HCT116 (cell line): ENCODE results near the gene GPR15. TPM values are rescaled to one million over a fixed set of nuclear protein-coding genes. Genes with fewer than 3 reads are reported as not detected.

Experiments used
- ATAC-seq: fragments of 200-7000 bp; cut with Tn5 transposase; 2 replicates; pipeline ENCODE4 v1.9.1; 2020; ENCODE audit warnings: mild to moderate bottlenecking, moderate library complexity
- BruUV-seq: library from RNA; stranded (reverse); fragments of 400-500 nt; replicated peaks from 2 replicates; lab custom pipeline; 2021; lab: Mats Ljungman, UMichigan
- CTCF ChIA-PET: fragments of 300-600 bp; sonication (Branson Sonifier 250); formaldehyde crosslinking; loops from one replicate; lab custom pipeline; 2021; ENCODE audit warnings: antibody characterized with exemption; lab: Charles Lee
- POLR2A ChIA-PET: fragments of 300-600, 350-600 bp; sonication (Branson Sonifier 250); formaldehyde crosslinking; loops from one replicate; lab custom pipeline; 2021; ENCODE audit warnings: antibody characterized with exemption; lab: Charles Lee
- RAD21 ChIA-PET, 2 experiments: fragments of 300-600 bp; sonication (Branson Sonifier 250); formaldehyde crosslinking; loops; one replicate each; lab custom pipeline; 2023; ENCODE audit warnings: low total read pairs in 2 of 2; ENCODE audit not compliant: uncharacterized antibody in 2 of 2, unreplicated experiment in 2 of 2, low non-redundant PET in 1 of 2; lab: Charles Lee
- DNase-seq: peaks from one replicate; pipeline ENCODE4 v3.0.0-alpha.2; 2010; ENCODE audit warnings: low read depth, low spot score
- H2AFZ ChIP-seq: fragments of 200-600 bp; shearing (Covaris generic), sonication (generic); 2 replicates; pipeline ENCODE4 v1.6.1; 2017; ENCODE audit warnings: low read depth, mixed run types, mixed read lengths, antibody characterized with exemption, low read length; ENCODE audit not compliant: poor library complexity, severe bottlenecking
- H3K27ac ChIP-seq: 2 replicates; pipeline ENCODE4 v1.5.1; 2012; ENCODE audit warnings: low read depth, low read length
- H3K27me3 ChIP-seq: fragments of 200-600 bp; sonication (generic); 2 replicates; pipeline ENCODE4 v1.6.1; 2016; ENCODE audit warnings: mixed run types, low read length, mixed read lengths; ENCODE audit not compliant: insufficient read depth
- H3K36me3 ChIP-seq, 2 experiments: fragments of 200-500 bp in 1 of 2; fragments of 200-600 bp in 1 of 2; sonication (Bioruptor generic) in 1 of 2; sonication (generic) in 1 of 2; 2 replicates each; pipeline versions ENCODE4 v1.5.1 to v1.6.1; 2014 to 2016; ENCODE audit warnings: low read length in 2 of 2, inconsistent platforms in 1 of 2, mixed read lengths in 1 of 2, mixed run types in 1 of 2; ENCODE audit not compliant: insufficient read depth in 2 of 2, control insufficient read depth in 1 of 2
- H3K4me1 ChIP-seq, 2 experiments: fragments of 200-600 bp in 1 of 2; sonication (generic) in 1 of 2; 2 replicates each; pipeline versions ENCODE4 v1.5.1 to v1.6.1; 2012 to 2017; ENCODE audit warnings: low read length in 2 of 2, inconsistent platforms in 1 of 2, mild to moderate bottlenecking in 1 of 2, mixed read lengths in 1 of 2, mixed run types in 1 of 2, moderate library complexity in 1 of 2; ENCODE audit not compliant: insufficient read depth in 2 of 2, control insufficient read depth in 1 of 2
- H3K4me2 ChIP-seq: fragments of 200-600 bp; sonication (generic); 2 replicates; pipeline ENCODE4 v1.6.1; 2017; ENCODE audit warnings: mixed run types, low read length, mixed read lengths
- H3K4me3 ChIP-seq, 2 experiments: fragments of 200-600 bp in 1 of 2; sonication (generic) in 1 of 2; replicated peaks in 1 of 2; 2 replicates each; pipeline ENCODE4 v1.5.1; 2011 to 2016; ENCODE audit warnings: low read length in 2 of 2, control low read depth in 1 of 2, low read depth in 1 of 2, mild to moderate bottlenecking in 1 of 2, mixed read lengths in 1 of 2, mixed run types in 1 of 2
- H3K79me2 ChIP-seq: fragments of 200-600 bp; sonication (generic); 2 replicates; pipeline ENCODE4 v1.6.1; 2017; ENCODE audit warnings: mild to moderate bottlenecking, mixed run types, low read length, moderate library complexity, mixed read lengths; ENCODE audit not compliant: insufficient read depth
- H3K9ac ChIP-seq: fragments of 200-600 bp; sonication (generic); 2 replicates; pipeline ENCODE4 v1.6.1; 2016; ENCODE audit warnings: low read length, mixed read lengths
- H3K9me2 ChIP-seq: fragments of 200-600 bp; sonication (generic), shearing (Covaris generic); 2 replicates; pipeline ENCODE4 v1.6.1; 2017; ENCODE audit warnings: mixed run types, mild to moderate bottlenecking, moderate library complexity; ENCODE audit not compliant: insufficient read depth
- H3K9me3 ChIP-seq, 2 experiments: fragments of 200-500 bp in 1 of 2; fragments of 200-600 bp in 1 of 2; sonication (Bioruptor generic) in 1 of 2; sonication (generic) in 1 of 2; 2 replicates each; pipeline ENCODE4 v1.6.1; 2014 to 2017; ENCODE audit warnings: low read length in 2 of 2, mixed read lengths in 2 of 2, inconsistent platforms in 1 of 2, low read depth in 1 of 2, mild to moderate bottlenecking in 1 of 2, mixed run types in 1 of 2, moderate library complexity in 1 of 2; ENCODE audit not compliant: control insufficient read depth in 1 of 2, insufficient read depth in 1 of 2
- H4K20me1 ChIP-seq: fragments of 200-600 bp; sonication (generic), shearing (Covaris generic); 2 replicates; pipeline ENCODE4 v1.6.1; 2017; ENCODE audit warnings: mixed run types, mild to moderate bottlenecking, moderate library complexity; ENCODE audit not compliant: insufficient read depth
- CBX3 ChIP-seq: IDR thresholded peaks from 2 replicates; pipeline ENCODE4 v1.6.1; 2012; ENCODE audit warnings: low read depth
- SIN3A ChIP-seq: IDR thresholded peaks from 2 replicates; pipeline ENCODE4 v1.6.1; 2012; ENCODE audit warnings: low read depth
- intact Hi-C: fragments of 100-400 bp; cut with micrococcal nuclease; formaldehyde crosslinking; loops from 2 replicates; pipeline ENCODE4 v1.10.0; 2022
- total RNA-seq: library from RNA; stranded (reverse); gene quantifications from one replicate; pipeline ENCODE4 v1.2.1, GENCODE V29; 2021; ENCODE audit not compliant: unreplicated experiment

The GPR15 gene
- total RNA-seq, 1 experiment from 2014 or later, result 1.1 TPM

- TF ChIP-seq SIN3A (no peak), CBX3 (no peak)
- ChIA-PET CTCF (interaction anchor here (1.0 kb wide), 1 partner anchor 240 kb away, joined by 4 read pairs; no protein-coding TSS in a partner anchor), RAD21 (no interaction called here), POLR2A (interaction anchor here (2.1 to 2.3 kb wide), 2 partner anchors 9 to 28 kb away, joined by 6 to 12 read pairs; partner anchors contain the start of gene CPOX)
- peak overlapping the region; percentile 53; the same call in 1 of the 2 replicates for H3K4me2 ChIP-seq
- H2AFZ ChIP-seq, result no peak overlapping the region
- intact Hi-C loops, result no loop called here
- no peak overlapping the region for H3K4me3 ChIP-seq
- peak overlapping the region; percentile 93 for H3K27ac ChIP-seq
- no peaks in the 10 kb centered on the region for H3K9me2 ChIP-seq
- peaks cover 66 to 74% of the 10 kb centered on the region in 2 experiments for H3K36me3 ChIP-seq
- DNase-seq (no peak), ATAC-seq (no peak)
- no peaks in the 10 kb centered on the region for H3K27me3 ChIP-seq
- H3K4me1 ChIP-seq, result peaks cover 84 to 97% of the 10 kb centered on the region in 2 experiments
- H3K9ac ChIP-seq, result peak overlapping the region; percentile 30
- BruUV-seq, result no TSS peak
- H4K20me1 ChIP-seq, result no peaks in the 10 kb centered on the region
- peaks cover 99% of the 10 kb centered on the region for H3K79me2 ChIP-seq
- no peaks in the 10 kb centered on the region for H3K9me3 ChIP-seq
Measured at GRCh38 chr3:98583766-98584165, 52.0 kb downstream of the GPR15 start.

Other genes with a start within 250 kb of the GPR15 start
- not detected for gene OR5H2, start 249.5 kb upstream of the GPR15 start, total RNA-seq
- gene OR5K4, start 178.1 kb upstream of the GPR15 start, total RNA-seq, result not detected
- gene OR5K3, start 141.3 kb upstream of the GPR15 start, total RNA-seq, result not detected
- gene OR5K1, start 68.8 kb upstream of the GPR15 start, total RNA-seq, result not detected
- gene OR5K2, start 34.3 kb upstream of the GPR15 start, total RNA-seq, result not detected
- 472 TPM for gene CLDND1, start 9.1 kb upstream of the GPR15 start, total RNA-seq
- 353 TPM for gene CPOX, start 61.6 kb downstream of the GPR15 start, total RNA-seq
- 10.6 TPM for gene ST3GAL6, start 231.4 kb downstream of the GPR15 start, total RNA-seq